GM18873 (cell line): Measurements from ENCODE around the gene DPAGT1.

ENCODE experiments used
- ATAC-seq: cut with Tn5 transposase; IDR thresholded peaks from one replicate; pipeline ENCODE4 v1.9.1; 2021; ENCODE audit warnings: mild to moderate bottlenecking, moderate library complexity, moderate number of reproducible peaks; ENCODE audit not compliant: unreplicated experiment, low FRiP score

Gene DPAGT1

GRCh38 chr11:119095066-119095880 is 6.4 kb downstream of the DPAGT1 start:
- peak; percentile 79 for ATAC-seq

GRCh38 chr11:119094816-119095065 is 6.9 kb downstream of the DPAGT1 start:
- peak; percentile 17 for ATAC-seq

- ATAC-seq, result no peak
Observed at GRCh38 chr11:119093942-119094815, 7.5 kb downstream of the DPAGT1 start.

- ATAC-seq, result no peak
Observed at GRCh38 chr11:119092880-119093842, 8.5 kb downstream of the DPAGT1 start.

- ATAC-seq, result no peak
Observed at GRCh38 chr11:119091966-119092879, 9.4 kb downstream of the DPAGT1 start.

- ATAC-seq, result no peak
Observed at GRCh38 chr11:119091178-119091577, 10.5 kb downstream of the DPAGT1 start.

GRCh38 chr11:119089319-119089718 is 12.3 kb downstream of the DPAGT1 start:
- ATAC-seq, result no peak

- no peak for ATAC-seq
Observed at GRCh38 chr11:119088406-119088805, 13.2 kb downstream of the DPAGT1 start.

GRCh38 chr11:119087747-119088241 is 13.9 kb downstream of the DPAGT1 start:
- ATAC-seq, result no peak

GRCh38 chr11:119087123-119087522 is 14.5 kb downstream of the DPAGT1 start:
- no peak for ATAC-seq

GRCh38 chr11:119085437-119085847 is 16.2 kb downstream of the DPAGT1 start:
- peak; percentile 6 for ATAC-seq

GRCh38 chr11:119084663-119085436 is 16.8 kb downstream of the DPAGT1 start, which contains the start of gene HMBS:
Gene HMBS, plus strand, starts transcription at chr11:119084881. Its CDS starts 153 bp downstream, at chr11:119085034.
- ATAC-seq, result peak; percentile 79

- no peak for ATAC-seq
Observed at GRCh38 chr11:119081682-119082260, 19.9 kb downstream of the DPAGT1 start.

- ATAC-seq, result no peak
Observed at GRCh38 chr11:119078675-119079420, 22.8 kb downstream of the DPAGT1 start.

GRCh38 chr11:119077839-119078238 is 23.8 kb downstream of the DPAGT1 start:
- ATAC-seq, result no peak

- peak; percentile 78 for ATAC-seq
Observed at GRCh38 chr11:119067371-119068222, 34.1 kb downstream of the DPAGT1 start, which contains the start of gene VPS11. Gene VPS11, plus strand, starts transcription at chr11:119067818. Its CDS starts 6 bp downstream, at chr11:119067824.
